ENCODE data around the gene SMIM23.

Gene SMIM23

DNA sequence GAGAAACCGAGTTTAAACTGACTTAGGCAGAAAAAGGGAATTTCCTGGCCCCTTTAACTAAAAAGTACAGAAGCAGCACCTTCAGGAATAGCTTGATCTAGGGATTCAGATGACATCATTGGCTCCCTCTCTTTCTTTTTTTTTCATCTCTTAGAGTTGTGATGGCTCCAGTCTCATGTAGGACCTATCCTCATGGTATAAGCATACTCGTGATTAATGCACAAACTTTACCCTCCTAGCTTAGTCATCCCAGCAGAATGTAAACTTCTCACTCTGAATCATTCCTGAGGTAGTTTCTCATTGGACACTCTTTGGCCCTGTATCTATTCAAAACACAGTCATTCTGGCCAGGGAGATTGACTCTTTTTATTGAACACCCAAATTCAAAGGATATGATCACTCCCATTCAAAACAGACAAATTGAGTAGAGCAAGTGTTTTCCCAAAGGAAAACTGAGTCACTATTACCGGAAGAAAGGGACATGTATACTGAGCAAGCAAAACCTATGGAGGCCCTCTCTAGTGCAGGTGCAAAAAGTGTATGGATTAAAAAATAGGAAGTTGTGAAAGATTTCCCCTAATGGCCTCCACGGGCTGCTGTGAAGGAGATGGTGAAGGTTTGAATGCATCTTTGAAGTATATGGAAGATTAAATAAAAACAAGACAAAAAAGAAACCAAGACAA, 27.6 kb upstream of the SMIM23 start:
- Histone ChIP-seq H3K27ac (no peak overlapping the region), H3K4me3 (no peak overlapping the region)
- no peak for DNase-seq (ENCODE audit: low spot score)
- TF ChIP-seq, protein P1, sequence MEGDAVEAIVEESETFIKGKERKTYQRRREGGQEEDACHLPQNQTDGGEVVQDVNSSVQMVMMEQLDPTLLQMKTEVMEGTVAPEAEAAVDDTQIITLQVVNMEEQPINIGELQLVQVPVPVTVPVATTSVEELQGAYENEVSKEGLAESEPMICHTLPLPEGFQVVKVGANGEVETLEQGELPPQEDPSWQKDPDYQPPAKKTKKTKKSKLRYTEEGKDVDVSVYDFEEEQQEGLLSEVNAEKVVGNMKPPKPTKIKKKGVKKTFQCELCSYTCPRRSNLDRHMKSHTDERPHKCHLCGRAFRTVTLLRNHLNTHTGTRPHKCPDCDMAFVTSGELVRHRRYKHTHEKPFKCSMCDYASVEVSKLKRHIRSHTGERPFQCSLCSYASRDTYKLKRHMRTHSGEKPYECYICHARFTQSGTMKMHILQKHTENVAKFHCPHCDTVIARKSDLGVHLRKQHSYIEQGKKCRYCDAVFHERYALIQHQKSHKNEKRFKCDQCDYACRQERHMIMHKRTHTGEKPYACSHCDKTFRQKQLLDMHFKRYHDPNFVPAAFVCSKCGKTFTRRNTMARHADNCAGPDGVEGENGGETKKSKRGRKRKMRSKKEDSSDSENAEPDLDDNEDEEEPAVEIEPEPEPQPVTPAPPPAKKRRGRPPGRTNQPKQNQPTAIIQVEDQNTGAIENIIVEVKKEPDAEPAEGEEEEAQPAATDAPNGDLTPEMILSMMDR (IDR thresholded peaks at IDR 0.05): no peak

DNA sequence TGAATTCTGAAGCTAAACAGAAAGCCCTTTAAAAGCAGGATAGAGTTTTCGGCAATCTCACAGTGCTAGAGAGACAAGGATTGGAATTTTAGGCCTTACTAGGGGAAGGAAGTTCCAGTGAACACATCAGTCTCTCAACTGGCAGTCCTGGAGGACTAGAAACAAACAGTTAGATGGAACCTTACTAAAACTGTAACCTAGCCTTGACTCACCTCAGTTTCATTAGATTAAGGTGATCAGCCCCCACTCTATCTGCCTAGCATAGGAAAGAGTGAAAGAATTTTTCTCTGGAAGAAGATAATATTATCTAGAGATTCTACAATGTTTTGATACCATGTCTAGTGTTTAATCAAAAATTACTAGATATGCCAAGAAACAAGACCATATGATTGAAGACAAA, 25.8 kb upstream of the SMIM23 start:
- TF ChIP-seq, protein P1 (IDR thresholded peaks at IDR 0.05): no peak
- DNase-seq (ENCODE audit: low spot score): no peak
- Histone ChIP-seq H3K27ac (no peak overlapping the region), H3K4me3 (no peak overlapping the region)

DNA sequence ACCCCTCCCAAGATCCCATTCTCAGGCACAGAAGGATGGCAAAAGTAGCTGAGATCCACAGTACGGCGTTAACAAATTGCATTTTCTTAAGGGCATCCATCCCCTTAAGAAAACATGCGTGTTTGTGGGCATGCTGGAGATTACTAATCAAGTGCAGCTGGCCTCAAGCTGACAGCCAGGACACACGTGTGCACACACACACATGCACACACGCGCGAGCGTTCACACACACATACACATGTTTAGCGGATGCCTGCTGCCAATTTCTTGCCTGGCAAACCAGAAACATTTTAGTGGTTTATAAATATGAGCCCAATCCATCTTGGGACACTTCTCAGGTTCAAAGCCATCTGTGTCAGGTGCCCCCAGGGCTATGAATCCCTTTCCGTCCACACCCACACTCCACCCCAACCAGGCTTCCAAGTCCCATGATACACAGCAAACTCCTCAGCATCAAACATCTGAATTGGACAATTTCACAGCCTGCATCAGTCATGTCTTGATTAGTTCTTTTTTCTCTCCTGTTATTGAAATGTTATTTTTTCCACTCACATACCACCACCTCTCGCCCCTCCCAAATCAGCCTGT, 23.5 kb upstream of the SMIM23 start:
- TF ChIP-seq, protein P1 (IDR thresholded peaks at IDR 0.05): no peak
- DNase-seq (ENCODE audit: low spot score): no peak
- H3K4me3 ChIP-seq: no peak overlapping the region
- H3K27ac ChIP-seq: no peak overlapping the region

GRCh38 chr5:171762903-171763302, 22.7 kb upstream of the SMIM23 start:
- no peak overlapping the region for H3K27ac ChIP-seq
- DNase-seq (ENCODE audit: low spot score): no peak
- TF ChIP-seq, protein P1 (IDR thresholded peaks at IDR 0.05): no peak
- no peak overlapping the region for H3K4me3 ChIP-seq

GRCh38 chr5:171764265-171764664, 21.4 kb upstream of the SMIM23 start:
- no peak for DNase-seq (ENCODE audit: low spot score)
- Histone ChIP-seq H3K27ac (no peak overlapping the region), H3K4me3 (no peak overlapping the region)
- TF ChIP-seq, protein P1 (IDR thresholded peaks at IDR 0.05): no peak

DNA sequence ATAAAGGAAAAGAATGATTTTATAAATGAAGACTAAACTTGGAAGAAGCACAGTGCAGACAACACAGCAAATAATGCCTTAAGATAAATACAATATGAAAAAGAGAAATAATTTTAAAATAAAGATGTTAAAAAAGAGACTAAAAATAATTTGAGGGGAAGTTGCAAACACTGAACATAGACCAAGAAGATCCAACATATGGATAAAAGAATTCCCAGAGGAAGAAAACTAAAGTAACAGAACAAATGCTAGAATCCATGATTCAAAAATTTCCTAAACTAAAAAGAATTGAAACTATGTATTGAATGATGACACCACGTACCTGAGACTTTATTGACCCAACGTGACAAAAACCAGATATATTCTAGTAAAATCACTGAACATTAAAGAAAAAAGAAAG, 18.7 kb upstream of the SMIM23 start:
- H3K27ac ChIP-seq: no peak overlapping the region
- H3K4me3 ChIP-seq: no peak overlapping the region
- TF ChIP-seq, protein P1 (IDR thresholded peaks at IDR 0.05): no peak
- DNase-seq (ENCODE audit: low spot score): no peak

DNA sequence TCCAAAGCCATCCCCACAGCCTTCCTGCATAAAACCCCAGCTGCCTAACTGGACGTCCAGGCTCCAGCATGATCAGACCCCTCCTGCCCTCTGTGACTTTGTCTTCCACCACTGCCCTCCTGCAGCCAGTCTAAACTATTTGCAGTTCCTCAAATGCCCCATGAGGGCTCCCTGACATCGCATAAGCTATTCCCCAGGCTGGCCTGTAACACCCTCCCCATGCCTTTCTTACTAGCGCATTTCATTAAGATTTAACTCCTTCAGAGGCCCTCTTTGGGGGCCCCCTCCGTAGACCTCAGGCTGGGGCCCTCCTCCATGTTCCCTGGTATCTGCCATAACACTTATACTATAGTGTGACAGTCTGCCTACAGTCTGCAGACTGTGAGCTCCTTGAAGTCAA, 15.5 kb upstream of the SMIM23 start:
- no peak for DNase-seq (ENCODE audit: low spot score)
- Histone ChIP-seq H3K27ac (no peak overlapping the region), H3K4me3 (no peak overlapping the region)
- TF ChIP-seq, protein P1 (IDR thresholded peaks at IDR 0.05): no peak
